Mucosa of stomach (tissue), 1 donor: ENCODE measurements around the gene MANF.

Experiments
- H3K27me3 ChIP-seq: one replicate; pipeline ENCODE4 v1.7.0; 2013; ENCODE audit warnings: mild to moderate bottlenecking, low read length; ENCODE audit not compliant: control insufficient read depth, insufficient read depth
- H3K36me3 ChIP-seq: one replicate; pipeline ENCODE4 v1.7.0; 2013; ENCODE audit warnings: low read length; ENCODE audit not compliant: control insufficient read depth, insufficient read depth
- H3K4me1 ChIP-seq: one replicate; pipeline ENCODE4 v1.7.0; 2013; ENCODE audit warnings: mild to moderate bottlenecking, low read length; ENCODE audit not compliant: control insufficient read depth, insufficient read depth
- H3K4me3 ChIP-seq: one replicate; pipeline ENCODE4 v1.7.0; 2013; ENCODE audit warnings: low read length
- H3K9ac ChIP-seq: one replicate; pipeline ENCODE4 v1.7.0; 2013; ENCODE audit warnings: mild to moderate bottlenecking, low read length, moderate library complexity
- H3K9me3 ChIP-seq: one replicate; pipeline ENCODE4 v1.7.0; 2013; ENCODE audit warnings: mild to moderate bottlenecking, low read length, moderate library complexity; ENCODE audit not compliant: control insufficient read depth
- donor health status: Pancreatic carcinoma.

MANF gene

DNA sequence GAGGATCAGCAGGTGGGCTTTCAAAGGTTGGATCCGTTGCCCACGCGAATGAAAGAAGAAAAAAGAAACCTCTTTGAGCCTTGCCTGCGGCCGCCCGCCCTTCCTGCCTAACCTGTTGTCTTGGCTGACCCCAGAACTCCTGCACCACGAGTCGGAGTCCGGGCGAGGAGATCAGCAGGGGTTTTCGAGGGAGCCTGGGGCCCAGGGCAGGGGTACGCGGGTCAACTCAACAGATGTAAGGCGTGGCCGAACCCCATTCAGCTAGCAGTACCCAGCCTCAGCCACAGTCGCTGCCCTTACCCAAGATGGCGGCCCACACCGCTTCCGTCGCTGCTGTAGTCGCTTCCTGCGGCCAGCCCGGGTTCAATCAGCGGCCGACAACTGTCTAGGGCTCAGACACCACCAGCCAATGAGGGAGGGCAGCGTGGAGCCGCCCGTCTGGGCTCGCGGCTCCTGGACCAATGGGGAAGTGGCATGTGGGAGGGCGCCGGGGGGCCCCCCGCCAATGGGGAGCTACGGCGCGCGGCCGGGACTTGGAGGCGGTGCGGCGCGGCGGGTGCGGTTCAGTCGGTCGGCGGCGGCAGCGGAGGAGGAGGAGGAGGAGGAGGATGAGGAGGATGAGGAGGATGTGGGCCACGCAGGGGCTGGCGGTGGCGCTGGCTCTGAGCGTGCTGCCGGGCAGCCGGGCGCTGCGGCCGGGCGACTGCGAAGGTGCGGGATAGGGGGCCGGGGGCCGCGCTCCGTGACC lies at the start of gene MANF:
Gene MANF, plus strand, starts transcription at position 566 of the 748 bp plus-strand sequence. Its CDS starts 52 bp downstream, at position 618.
- Histone ChIP-seq H3K9me3 (no peaks in the 10 kb centered on the region), H3K4me3 (peak within 1 kb of the TSS; percentile 94), H3K27me3 (no peaks in the 10 kb centered on the region), H3K36me3 (peaks cover 9% of the 10 kb centered on the region), H3K4me1 (peaks cover 51% of the 10 kb centered on the region), H3K9ac (peak within 1 kb of the TSS; percentile 98)

DNA sequence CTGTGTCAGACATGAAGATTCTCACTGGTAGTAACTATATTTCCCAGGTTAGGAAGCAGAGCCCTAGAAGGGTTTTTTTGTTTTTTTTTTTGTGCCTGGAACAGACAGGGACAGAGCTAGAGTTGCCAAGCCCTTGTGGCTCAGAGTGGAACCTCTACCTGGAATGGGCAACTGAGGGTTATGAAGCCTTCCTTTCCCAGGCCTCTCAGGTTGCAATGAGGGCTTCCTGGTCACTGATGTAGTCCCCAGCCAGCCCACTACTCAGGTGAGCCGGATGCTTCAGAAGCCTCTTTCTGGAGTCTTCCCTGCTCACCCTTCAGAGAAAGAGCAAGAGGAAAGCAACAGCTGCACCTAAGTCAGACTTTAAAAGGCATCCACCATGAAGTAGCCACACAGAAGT lies 48.8 kb upstream of the MANF start:
- Histone ChIP-seq H3K4me3 (no peak overlapping the region), H3K36me3 (no peaks in the 10 kb centered on the region), H3K27me3 (no peaks in the 10 kb centered on the region), H3K4me1 (peaks cover 13% of the 10 kb centered on the region), H3K9me3 (no peaks in the 10 kb centered on the region), H3K9ac (no peak overlapping the region)

DNA sequence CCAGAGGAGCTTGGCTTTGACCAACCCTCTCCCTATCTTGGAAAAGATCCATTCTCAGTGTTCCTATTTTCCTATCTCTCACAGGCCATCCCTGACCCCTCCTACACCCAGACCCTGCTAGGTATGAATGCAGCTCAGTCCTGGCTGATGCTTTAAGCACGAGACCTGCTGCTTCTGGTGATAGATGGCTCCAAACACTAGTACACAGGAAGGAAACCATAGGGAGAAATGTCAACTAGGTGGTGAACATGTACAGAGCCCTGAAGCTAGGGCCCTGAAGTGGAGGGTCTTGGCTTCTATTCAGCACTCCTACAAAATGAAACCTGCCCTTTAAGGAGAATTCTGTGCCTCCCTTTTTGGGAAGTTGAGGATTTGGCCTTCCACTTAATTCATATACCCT lies 47.4 kb upstream of the MANF start:
- Histone ChIP-seq H3K27me3 (no peaks in the 10 kb centered on the region), H3K36me3 (no peaks in the 10 kb centered on the region)

DNA sequence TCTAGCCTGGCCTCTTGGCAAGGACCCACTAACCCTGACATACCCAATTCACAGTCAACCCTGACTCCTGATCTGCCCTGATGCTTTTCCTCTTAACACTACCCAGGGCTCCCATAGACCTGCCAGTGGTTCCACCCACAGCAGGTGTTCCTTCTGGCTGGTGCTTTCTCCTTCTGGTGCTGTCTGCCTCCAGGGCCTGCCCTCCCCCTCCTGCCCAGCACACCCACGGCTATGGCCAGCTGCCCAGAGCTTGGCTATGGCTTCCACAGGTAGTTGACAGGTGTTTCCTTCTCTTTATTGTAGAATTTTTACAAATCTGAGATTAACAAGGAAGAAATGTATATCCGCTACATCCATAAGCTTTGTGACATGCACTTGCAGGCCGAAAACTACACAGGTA lies 46.5 kb upstream of the MANF start:
- Histone ChIP-seq H3K27me3 (no peaks in the 10 kb centered on the region), H3K4me3 (no peak overlapping the region), H3K36me3 (no peaks in the 10 kb centered on the region), H3K4me1 (peaks cover 13% of the 10 kb centered on the region), H3K9ac (no peak overlapping the region), H3K9me3 (no peaks in the 10 kb centered on the region)

More for the DNA sequence above, 47.4 kb upstream of the MANF start:
- no peak overlapping the region for H3K4me3 ChIP-seq
- no peak overlapping the region for H3K9ac ChIP-seq
- H3K4me1 ChIP-seq: peaks cover 13% of the 10 kb centered on the region
- no peaks in the 10 kb centered on the region for H3K9me3 ChIP-seq

DNA sequence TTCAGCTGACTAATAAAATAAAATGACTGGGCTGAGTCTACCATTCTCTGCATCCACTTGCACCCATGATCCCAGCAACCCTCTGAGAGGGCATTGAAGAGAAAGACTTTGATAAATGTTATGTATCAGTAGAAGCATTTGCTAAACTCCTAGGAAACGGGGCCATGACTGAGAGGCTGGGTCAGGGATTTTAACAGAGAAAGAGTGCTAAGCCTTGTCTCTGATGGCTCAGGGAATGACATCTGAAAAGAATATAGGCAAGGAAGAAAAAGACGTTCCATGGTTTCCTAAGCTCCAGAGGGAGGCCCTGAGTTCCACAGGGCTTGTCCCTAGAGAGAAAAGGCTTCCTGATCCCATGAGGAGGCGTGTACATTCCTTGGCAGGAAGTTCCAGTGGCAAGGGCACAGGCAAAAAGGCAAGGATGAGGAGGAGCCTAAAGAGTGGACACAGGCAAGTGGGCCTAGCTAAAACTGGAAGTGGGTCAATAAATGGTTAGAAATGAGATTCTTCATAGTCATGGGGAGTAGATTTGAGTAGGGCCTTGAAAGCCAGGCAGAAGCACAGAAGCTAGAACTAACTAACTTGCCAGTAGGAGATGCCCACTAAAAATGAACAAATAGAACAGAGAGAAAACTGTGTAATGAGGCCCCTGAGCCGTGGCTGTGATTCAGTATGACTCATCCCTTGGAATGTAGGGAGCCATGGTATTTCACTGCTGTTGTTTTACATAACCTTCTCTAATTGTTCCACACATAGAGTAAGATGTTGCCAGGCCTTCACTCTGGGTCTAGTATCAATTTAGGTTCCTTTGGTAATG lies 44.9 kb upstream of the MANF start:
- Histone ChIP-seq H3K9ac (no peak overlapping the region), H3K9me3 (no peaks in the 10 kb centered on the region), H3K4me1 (peaks cover 24% of the 10 kb centered on the region), H3K27me3 (no peaks in the 10 kb centered on the region), H3K36me3 (no peaks in the 10 kb centered on the region), H3K4me3 (no peak overlapping the region)

DNA sequence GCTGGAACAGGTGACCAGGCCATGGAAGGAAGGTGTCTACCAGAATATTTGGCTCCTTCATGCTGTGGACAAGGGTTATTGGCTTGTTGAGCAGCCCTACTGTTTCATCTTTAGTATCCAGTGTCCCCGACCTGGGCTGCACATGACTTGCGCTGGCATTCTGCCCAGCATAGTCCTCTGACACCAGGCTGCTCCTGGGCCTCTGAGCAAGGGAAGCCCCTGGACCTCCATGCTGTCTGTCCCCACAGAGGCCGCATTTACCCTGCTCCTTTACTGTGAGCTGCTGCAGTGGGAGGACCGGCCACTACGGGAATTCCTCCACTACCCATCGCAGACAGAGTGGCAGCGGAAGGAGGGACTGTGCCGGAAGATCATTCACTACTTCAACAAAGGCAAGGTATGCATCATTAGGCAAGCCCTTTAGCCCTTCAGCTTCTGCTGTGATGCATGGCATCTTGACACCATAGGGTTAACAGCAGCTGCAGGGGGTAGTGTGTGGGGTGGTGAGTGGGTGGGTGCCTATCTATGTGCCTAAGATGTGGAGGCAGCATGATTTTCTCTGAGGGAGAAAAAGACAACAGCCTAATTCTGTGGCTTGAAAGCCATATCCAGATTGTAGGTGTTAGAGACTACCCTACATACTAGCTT lies 44.0 kb upstream of the MANF start:
- Histone ChIP-seq H3K9ac (no peak overlapping the region), H3K27me3 (no peaks in the 10 kb centered on the region), H3K4me3 (no peak overlapping the region), H3K36me3 (no peaks in the 10 kb centered on the region), H3K4me1 (peaks cover 24% of the 10 kb centered on the region), H3K9me3 (no peaks in the 10 kb centered on the region)

DNA sequence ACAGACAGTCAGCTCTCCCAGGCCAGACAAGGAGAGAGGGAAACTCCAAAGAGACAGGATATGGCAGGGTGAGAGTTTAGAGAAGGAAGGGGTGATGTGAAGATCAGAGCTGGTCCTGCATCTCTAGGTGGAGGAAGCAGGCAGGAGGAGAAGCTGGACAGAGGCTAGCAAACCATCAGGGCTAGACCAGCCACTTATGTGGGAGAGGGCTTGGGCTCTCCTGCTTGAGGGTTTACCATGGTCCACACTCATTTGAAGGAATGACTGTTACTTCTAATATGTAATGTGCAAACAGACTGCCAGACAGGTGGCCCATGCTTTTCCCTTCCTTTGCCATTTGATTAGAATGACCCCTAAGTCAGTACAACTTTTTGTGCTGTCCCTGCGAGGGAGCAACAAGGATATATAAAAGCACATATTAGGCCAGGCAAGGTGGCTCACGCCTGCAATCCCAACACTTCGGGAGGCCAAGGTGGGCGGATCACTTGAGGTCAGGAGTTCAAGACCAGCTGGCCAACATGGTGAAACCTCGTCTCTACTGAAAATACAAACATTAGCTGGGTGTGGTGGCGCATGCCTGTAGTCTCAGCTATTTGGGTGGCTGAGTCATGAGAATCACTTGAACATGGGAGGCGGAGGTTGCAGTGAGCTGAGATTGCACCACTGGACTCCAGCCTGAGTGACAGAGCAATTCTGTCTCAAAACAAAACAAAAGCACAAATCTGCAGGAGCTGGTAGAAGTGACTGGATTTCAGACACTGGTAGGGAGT lies 41.0 kb upstream of the MANF start:
- H3K9me3 ChIP-seq: no peaks in the 10 kb centered on the region
- no peaks in the 10 kb centered on the region for H3K36me3 ChIP-seq
- H3K4me1 ChIP-seq: peaks cover 24% of the 10 kb centered on the region
- H3K4me3 ChIP-seq: no peak overlapping the region
- no peak overlapping the region for H3K9ac ChIP-seq
- H3K27me3 ChIP-seq: no peaks in the 10 kb centered on the region

DNA sequence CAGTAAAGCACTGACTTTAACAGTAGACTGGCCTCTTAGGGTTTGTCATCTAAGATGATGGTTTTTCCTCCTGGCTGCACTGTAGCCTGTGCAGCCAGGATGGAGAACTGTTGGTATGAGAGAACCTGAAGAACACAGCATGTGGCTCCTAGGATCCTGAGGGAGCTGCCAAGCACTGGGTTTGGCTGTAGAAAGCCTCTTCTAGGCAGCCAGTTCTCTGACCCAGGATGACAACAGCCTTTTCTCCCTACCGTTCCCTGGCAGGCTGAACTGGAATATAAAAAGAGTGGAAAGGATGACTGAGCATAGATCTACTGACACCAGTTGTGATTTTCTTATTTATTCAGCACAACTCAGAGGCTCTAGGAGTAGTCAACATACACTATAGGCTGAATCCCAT lies 34.3 kb upstream of the MANF start:
- peaks cover 2% of the 10 kb centered on the region for H3K4me1 ChIP-seq
- no peak overlapping the region for H3K9ac ChIP-seq
- H3K9me3 ChIP-seq: no peaks in the 10 kb centered on the region

DNA sequence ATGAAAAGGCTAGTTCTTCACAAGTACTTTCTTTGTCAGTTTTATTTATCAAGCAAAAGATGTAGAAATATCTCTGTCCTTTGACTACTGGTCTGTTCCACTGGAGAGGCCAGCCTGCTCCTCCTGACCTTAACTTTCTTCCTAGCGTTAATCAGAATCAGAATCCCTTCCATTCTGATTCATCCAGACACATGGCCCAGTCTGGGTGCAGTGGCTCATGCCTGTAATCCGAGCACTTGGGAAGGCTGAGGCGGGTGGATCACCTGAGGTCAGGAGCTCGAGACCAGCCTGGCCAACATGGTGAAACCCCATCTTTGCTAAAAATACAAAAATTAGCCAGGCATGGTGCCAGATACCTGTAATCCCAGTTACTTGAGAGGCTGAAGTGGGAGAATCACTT lies 32.0 kb upstream of the MANF start:
- Histone ChIP-seq H3K9me3 (no peaks in the 10 kb centered on the region), H3K9ac (no peak overlapping the region), H3K4me3 (no peak overlapping the region), H3K4me1 (peaks cover 21% of the 10 kb centered on the region), H3K36me3 (no peaks in the 10 kb centered on the region), H3K27me3 (no peaks in the 10 kb centered on the region)

More for the DNA sequence above, 34.3 kb upstream of the MANF start:
- H3K4me3 ChIP-seq: no peak overlapping the region
- no peaks in the 10 kb centered on the region for H3K27me3 ChIP-seq
- no peaks in the 10 kb centered on the region for H3K36me3 ChIP-seq

DNA sequence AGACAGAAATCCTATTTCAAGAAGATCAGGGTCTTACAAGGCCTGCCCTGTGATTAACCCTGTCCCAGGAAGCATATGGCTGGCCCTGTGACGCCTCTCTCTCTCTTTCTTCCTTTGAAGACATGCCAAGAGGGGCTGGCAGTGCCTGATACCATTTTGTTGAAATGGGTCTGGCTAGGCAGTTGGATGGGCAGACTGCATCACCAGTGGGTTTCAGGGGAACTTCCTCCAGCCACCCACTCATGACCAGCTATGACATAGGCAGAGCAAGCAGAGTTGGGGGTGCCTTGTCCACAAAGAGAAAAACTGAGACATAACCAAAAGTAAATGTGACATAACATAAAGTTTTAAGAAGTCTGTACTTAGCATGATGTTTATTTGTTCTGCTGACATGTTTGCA lies 31.4 kb upstream of the MANF start:
- Histone ChIP-seq H3K9ac (no peak overlapping the region), H3K36me3 (no peaks in the 10 kb centered on the region), H3K27me3 (no peaks in the 10 kb centered on the region), H3K9me3 (no peaks in the 10 kb centered on the region), H3K4me1 (peaks cover 21% of the 10 kb centered on the region), H3K4me3 (no peak overlapping the region)

DNA sequence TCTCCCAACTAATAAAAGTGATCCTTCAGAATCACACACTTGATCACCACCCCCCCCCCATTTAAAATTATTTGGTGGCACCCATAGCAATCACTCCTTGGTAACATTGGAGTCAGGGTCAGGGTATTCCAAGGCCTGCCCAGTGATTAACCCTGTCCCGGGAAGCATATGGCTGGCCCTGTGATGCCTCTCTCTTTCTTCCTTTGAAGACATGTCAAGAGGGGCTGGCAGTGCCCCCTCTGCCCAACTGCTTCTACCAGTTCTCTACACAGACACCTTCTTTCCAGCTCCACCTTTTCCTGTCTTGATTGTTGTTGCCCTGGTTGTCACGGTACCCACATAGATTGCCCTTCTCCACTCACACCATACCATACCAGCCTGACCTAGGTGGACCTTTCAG lies 30.9 kb upstream of the MANF start:
- Histone ChIP-seq H3K9me3 (no peaks in the 10 kb centered on the region), H3K9ac (no peak overlapping the region), H3K27me3 (no peaks in the 10 kb centered on the region), H3K36me3 (no peaks in the 10 kb centered on the region), H3K4me3 (no peak overlapping the region), H3K4me1 (peaks cover 21% of the 10 kb centered on the region)
